ENCODE results near the gene NEK11.

Gene NEK11

GRCh38 chr3:131232711-131233267 is 206.1 kb downstream of the NEK11 start:
- DNase-seq, result no peak

- DNase-seq, result no peak
These were observed 207.4 kb downstream of the NEK11 start for GRCh38 chr3:131233900-131234668.

GRCh38 chr3:131236421-131236820 is 209.7 kb downstream of the NEK11 start:
- DNase-seq, result no peak

- DNase-seq, result no peak
These were observed 211.8 kb downstream of the NEK11 start for GRCh38 chr3:131238496-131238895.

GRCh38 chr3:131239267-131239666 is 212.6 kb downstream of the NEK11 start:
- no peak for DNase-seq

GRCh38 chr3:131242201-131242600 is 215.5 kb downstream of the NEK11 start:
- no peak for DNase-seq

- peak; percentile 6 for DNase-seq
These were observed 223.8 kb downstream of the NEK11 start for GRCh38 chr3:131250466-131250865.

GRCh38 chr3:131260525-131260924 is 233.8 kb downstream of the NEK11 start:
- DNase-seq, result no peak

GRCh38 chr3:131261104-131261503 is 234.4 kb downstream of the NEK11 start:
- no peak for DNase-seq

- no peak for DNase-seq
These were observed 248.9 kb downstream of the NEK11 start for GRCh38 chr3:131275556-131275955.

- peak; percentile 13 for DNase-seq
These were observed 251.3 kb downstream of the NEK11 start for GRCh38 chr3:131277836-131278497.

- DNase-seq, result no peak
These were observed 252.9 kb downstream of the NEK11 start for GRCh38 chr3:131279577-131279976.

GRCh38 chr3:131282379-131282778 is 255.7 kb downstream of the NEK11 start:
- DNase-seq, result no peak

GRCh38 chr3:131282967-131283366 is 256.3 kb downstream of the NEK11 start:
- no peak for DNase-seq

- DNase-seq, result no peak
These were observed 257.2 kb downstream of the NEK11 start for GRCh38 chr3:131283862-131284261.

- no peak for DNase-seq
These were observed 257.6 kb downstream of the NEK11 start for GRCh38 chr3:131284302-131284701.

GRCh38 chr3:131285456-131285855 is 258.8 kb downstream of the NEK11 start:
- no peak for DNase-seq

GRCh38 chr3:131299836-131300235 is 273.2 kb downstream of the NEK11 start:
- no peak for DNase-seq

GRCh38 chr3:131303848-131304247 is 277.2 kb downstream of the NEK11 start:
- DNase-seq, result no peak

GRCh38 chr3:131304890-131305289 is 278.2 kb downstream of the NEK11 start:
- DNase-seq, result no peak

- DNase-seq, result no peak
These were observed 279.6 kb downstream of the NEK11 start for GRCh38 chr3:131306242-131306641.

GRCh38 chr3:131314318-131314717 is 287.6 kb downstream of the NEK11 start:
- no peak for DNase-seq

- DNase-seq, result no peak
These were observed 288.5 kb downstream of the NEK11 start for GRCh38 chr3:131315162-131315561.

GRCh38 chr3:131317667-131318066 is 291.0 kb downstream of the NEK11 start:
- DNase-seq, result no peak
